ENCODE results near the gene RIMS1. TPM values are rescaled to one million over a fixed set of nuclear protein-coding genes. Genes with fewer than 3 reads are reported as not detected.

The RIMS1 gene
- total and polyA plus RNA-seq, 9 of the 15 experiments (the other 6 are each of a cell fraction or from before 2014, with no cell fraction given), result not detected

GRCh38 chr6:72282201-72282600 lies 395.9 kb downstream of the RIMS1 start:
- no peak for TF ChIP-seq CHD1 (IDR thresholded peaks at IDR 0.05; ENCODE audit: low read length)
- no peak for TF ChIP-seq MAZ (CRISPR knock-in tag; conservative IDR thresholded peaks at IDR 0.05 in 1 of 2, IDR thresholded peaks at IDR 0.05 in 1 of 2)
- TF ChIP-seq CGGBP1 (CRISPR knock-in tag; IDR thresholded peaks at IDR 0.05), result no peak
- TF ChIP-seq ZNF830 (CRISPR knock-in tag; IDR thresholded peaks at IDR 0.05), result no peak
- TF ChIP-seq GTF2A2 (tag; IDR thresholded peaks at IDR 0.05), result no peak
- no peak for TF ChIP-seq FOXJ2 (tag; IDR thresholded peaks at IDR 0.05)

GRCh38 chr6:72283571-72283970 lies 397.2 kb downstream of the RIMS1 start:
- POLR2A ChIA-PET, result no interaction called here

More at GRCh38 chr6:72282201-72282600, 395.9 kb downstream of the RIMS1 start:
- FAIRE-seq (no peak), ATAC-seq (no peak), DNase-seq (ENCODE audit: extremely low read depth in 1 of 4, low spot score in 3 of 4) (no peak)
- Histone ChIP-seq H3K36me3 (ENCODE audit: control insufficient read depth, insufficient read depth, low read length) (no peaks in the 10 kb centered on the region), H3K9ac (ENCODE audit: insufficient read depth in 1 of 2, low read depth in 2 of 2, low read length in 2 of 2) (no peak overlapping the region), H3K79me2 (ENCODE audit: control insufficient read depth, insufficient read depth, low read length) (no peaks in the 10 kb centered on the region), H3K9me1 (ENCODE audit: control insufficient read depth, insufficient read depth, low read length) (no peaks in the 10 kb centered on the region), H3K27ac (ENCODE audit: extremely low read depth, low read depth, low read length) (no peak overlapping the region), H2AFZ (ENCODE audit: low read depth, low read length) (no peak overlapping the region), H3K4me2 (ENCODE audit: insufficient read depth, low read length) (no peak overlapping the region), H3K27me3 (ENCODE audit: control insufficient read depth in 2 of 2, insufficient read depth in 2 of 2, low read length in 2 of 2) (no peaks in the 10 kb centered on the region), H4K20me1 (replicated peaks; ENCODE audit: control insufficient read depth, insufficient read depth, low read length) (no peaks in the 10 kb centered on the region), H3K4me3 (no peak overlapping the region), H3K4me1 (replicated peaks in 1 of 2; ENCODE audit: control insufficient read depth in 2 of 2, insufficient read depth in 2 of 2, low read length in 2 of 2) (no peaks in the 10 kb centered on the region), H3K9me3 (replicated peaks; ENCODE audit: control insufficient read depth, insufficient read depth, low read depth, low read length) (no peaks in the 10 kb centered on the region)
- in situ Hi-C loops (cut with MboI), result no loop called here
- ChIA-PET CTCF (ENCODE audit: low intra/inter-chr PET ratio) (no interaction called here), POLR2A (no interaction called here)
- intact Hi-C loops (cut with micrococcal nuclease), result no loop called here
- BruUV-seq (replicated peaks), result no TSS peak

More at GRCh38 chr6:72283571-72283970, 397.2 kb downstream of the RIMS1 start:
- DNase-seq (ENCODE audit: extremely low read depth in 1 of 4, low spot score in 3 of 4) (no peak), ATAC-seq (no peak), FAIRE-seq (no peak)
- no peaks in the 10 kb centered on the region for H3K9me3 ChIP-seq (replicated peaks; ENCODE audit: control insufficient read depth, insufficient read depth, low read depth, low read length)
- WGBS (ENCODE audit: insufficient coverage, low coverage, missing lambda C conversion rate), result 0% methylated on average over 3 of the region's 3 CpGs
- no peaks in the 10 kb centered on the region for H4K20me1 ChIP-seq (replicated peaks; ENCODE audit: control insufficient read depth, insufficient read depth, low read length)
- CTCF ChIA-PET (ENCODE audit: low intra/inter-chr PET ratio), result no interaction called here
- no peak overlapping the region for H3K4me2 ChIP-seq (ENCODE audit: insufficient read depth, low read length)
- no TSS peak for BruUV-seq (replicated peaks)
- no peaks in the 10 kb centered on the region for H3K9me1 ChIP-seq (ENCODE audit: control insufficient read depth, insufficient read depth, low read length)
- H2AFZ ChIP-seq (ENCODE audit: low read depth, low read length), result no peak overlapping the region
- H3K4me3 ChIP-seq, result no peak overlapping the region
- in situ Hi-C loops (cut with MboI) (no loop called here), intact Hi-C loops (cut with micrococcal nuclease) (no loop called here)
- H3K27ac ChIP-seq (ENCODE audit: extremely low read depth, low read depth, low read length), result no peak overlapping the region
- no peaks in the 10 kb centered on the region for H3K79me2 ChIP-seq (ENCODE audit: control insufficient read depth, insufficient read depth, low read length)
- H3K9ac ChIP-seq (ENCODE audit: insufficient read depth in 1 of 2, low read depth in 2 of 2, low read length in 2 of 2), result no peak overlapping the region
- no peaks in the 10 kb centered on the region for H3K27me3 ChIP-seq (ENCODE audit: control insufficient read depth in 2 of 2, insufficient read depth in 2 of 2, low read length in 2 of 2)
- H3K36me3 ChIP-seq (ENCODE audit: control insufficient read depth, insufficient read depth, low read length), result no peaks in the 10 kb centered on the region
- no peaks in the 10 kb centered on the region for H3K4me1 ChIP-seq (replicated peaks in 1 of 2; ENCODE audit: control insufficient read depth in 2 of 2, insufficient read depth in 2 of 2, low read length in 2 of 2)
- TF ChIP-seq HINFP (tag; conservative IDR thresholded peaks at IDR 0.05; ENCODE audit: low read depth) (no peak), ZNF609 (CRISPR knock-in tag; IDR thresholded peaks at IDR 0.05; ENCODE audit: borderline replicate concordance) (no peak)
